ENCODE measurements around the gene TMEM258.

The TMEM258 gene

DNA sequence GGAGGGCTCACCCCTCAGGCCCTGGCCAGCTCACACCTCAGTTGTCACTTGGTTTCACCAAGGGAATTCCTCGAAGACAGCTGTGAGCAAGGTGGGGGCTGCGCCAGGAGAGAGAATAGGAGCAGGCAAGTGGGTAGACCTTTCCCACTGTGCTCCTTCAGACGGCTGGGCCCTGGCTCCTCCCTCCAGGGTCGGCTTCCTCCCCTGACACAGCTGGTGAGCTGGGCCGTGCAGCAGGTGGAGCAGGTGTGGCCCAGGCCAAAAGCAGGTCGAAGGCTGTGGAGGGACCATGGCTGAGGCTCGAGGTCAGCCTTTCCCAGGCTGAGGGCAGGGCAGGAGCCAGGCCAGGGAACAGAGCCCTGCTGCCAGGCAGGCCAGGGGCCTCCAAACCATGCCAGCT, 52.4 kb downstream of the TMEM258 start:
- no peak for DNase-seq (ENCODE audit: low spot score)

- DNase-seq (ENCODE audit: low spot score): no peak
These were observed 53.0 kb downstream of the TMEM258 start for GRCh38 chr11:61739413-61739812.

Data from globus pallidus (tissue), 1 donor.